Measurements from ENCODE around the gene CEP164. TPM values are rescaled to one million over a fixed set of nuclear protein-coding genes. Genes with fewer than 3 reads are reported as not detected.

Gene CEP164
- total RNA-seq, 6 experiments from 2014 or later: 29.0 to 35.6 (median 33.0) TPM

- Mint-ChIP-seq H3K4me1 (ENCODE audit: low read depth) (no peaks in the 10 kb centered on the region), H3K9me3 (no peaks in the 10 kb centered on the region), H3K27me3 (ENCODE audit: insufficient read depth) (peaks cover 44% of the 10 kb centered on the region), H3K4me3 (no peak overlapping the region), H3K36me3 (ENCODE audit: low read depth) (no peaks in the 10 kb centered on the region), H3K27ac (no peak overlapping the region)
- TF ChIP-seq CTCF (IDR thresholded peaks at IDR 0.05): no peak
- DNase-seq: no peak
Measured at GRCh38 chr11:117461396-117462182, 133.9 kb downstream of the CEP164 start.

GRCh38 chr11:117462183-117462863, 134.7 kb downstream of the CEP164 start:
- Mint-ChIP-seq H3K27ac (no peak overlapping the region), H3K4me1 (ENCODE audit: low read depth) (no peaks in the 10 kb centered on the region), H3K9me3 (no peaks in the 10 kb centered on the region), H3K4me3 (no peak overlapping the region), H3K27me3 (ENCODE audit: insufficient read depth) (peaks cover 47% of the 10 kb centered on the region), H3K36me3 (ENCODE audit: low read depth) (no peaks in the 10 kb centered on the region)
- no peak for DNase-seq
- no peak for TF ChIP-seq CTCF (IDR thresholded peaks at IDR 0.05)

- H3K9me3 Mint-ChIP-seq: no peaks in the 10 kb centered on the region
- DNase-seq: no peak
- no peaks in the 10 kb centered on the region for H3K36me3 Mint-ChIP-seq (ENCODE audit: low read depth)
- H3K4me1 Mint-ChIP-seq (ENCODE audit: low read depth): no peaks in the 10 kb centered on the region
- peaks cover 45% of the 10 kb centered on the region for H3K27me3 Mint-ChIP-seq (ENCODE audit: insufficient read depth)
- no peak overlapping the region for H3K27ac Mint-ChIP-seq
- no peak for TF ChIP-seq CTCF (IDR thresholded peaks at IDR 0.05)
- H3K4me3 Mint-ChIP-seq: no peak overlapping the region
Measured at GRCh38 chr11:117462864-117463247, 135.2 kb downstream of the CEP164 start.

Other genes with a start within 250 kb of the CEP164 start
- gene SIK3, start 229.4 kb upstream of the CEP164 start, total RNA-seq (2021; fragmentation: NEBNext Ultra II Directional; extraction: Animal tissue kit (Norgen Biotek cat#: 25700)): 10 to 100 TPM; 15.6 to 23.3 (median 19.9) TPM
- gene PAFAH1B2, start 183.6 kb upstream of the CEP164 start, total RNA-seq (2021; fragmentation: NEBNext Ultra II Directional; extraction: Animal tissue kit (Norgen Biotek cat#: 25700)): 100 to 1,000 TPM; 113 to 130 (median 122) TPM
- 10 to 100 TPM; 33.9 to 53.9 (median 37.7) TPM for gene SIDT2, start 149.1 kb upstream of the CEP164 start, total RNA-seq (2021; fragmentation: NEBNext Ultra II Directional; extraction: Animal tissue kit (Norgen Biotek cat#: 25700))
- gene TAGLN, start 128.5 kb upstream of the CEP164 start, total RNA-seq (2021; fragmentation: NEBNext Ultra II Directional; extraction: Animal tissue kit (Norgen Biotek cat#: 25700)): 1,000 to 10,000 TPM; 1,668 to 2,517 (median 1,780) TPM
- gene PCSK7, start 95.8 kb upstream of the CEP164 start, total RNA-seq (2021; fragmentation: NEBNext Ultra II Directional; extraction: Animal tissue kit (Norgen Biotek cat#: 25700)): 10 to 100 TPM; 64.1 to 73.6 (median 68.0) TPM
- gene RNF214, start 95.2 kb upstream of the CEP164 start, total RNA-seq (2021; fragmentation: NEBNext Ultra II Directional; extraction: Animal tissue kit (Norgen Biotek cat#: 25700)): 10 to 100 TPM; 17.7 to 25.6 (median 22.1) TPM
- 1 to 10 TPM; 4.3 to 6.4 (median 5.7) TPM for gene BACE1-AS, start 36.5 kb upstream of the CEP164 start, total RNA-seq (2021; fragmentation: NEBNext Ultra II Directional; extraction: Animal tissue kit (Norgen Biotek cat#: 25700))
- gene BACE1, start 11.6 kb upstream of the CEP164 start, total RNA-seq (2021; fragmentation: NEBNext Ultra II Directional; extraction: Animal tissue kit (Norgen Biotek cat#: 25700)): 10 to 100 TPM; 59.6 to 80.8 (median 70.7) TPM

Measured in HFFc6 (cell line).